Fibroblast of skin of right quadriceps (primary cell): ENCODE results near the gene STPG1.
"Not testable (repeated sequence)": the region's sequence is repeated elsewhere in the genome, so short reads cannot be mapped to it uniquely, and the experiment has no call there.

Source experiments
- DNase-seq: peaks from one replicate; pipeline ENCODE4 v3.0.0-alpha.2; 2013

Gene STPG1, protein sequence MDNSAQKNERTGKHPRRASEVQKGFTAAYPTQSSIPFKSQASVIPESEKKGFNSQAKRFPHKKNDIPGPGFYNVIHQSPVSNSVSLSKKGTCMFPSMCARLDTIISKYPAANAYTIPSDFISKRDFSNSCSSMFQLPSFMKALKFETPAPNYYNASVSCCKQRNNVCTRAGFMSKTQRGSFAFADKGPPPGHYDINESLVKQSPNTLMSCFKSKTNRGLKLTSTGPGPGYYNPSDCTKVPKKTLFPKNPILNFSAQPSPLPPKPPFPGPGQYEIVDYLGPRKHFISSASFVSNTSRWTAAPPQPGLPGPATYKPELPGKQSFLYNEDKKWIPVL

DNA sequence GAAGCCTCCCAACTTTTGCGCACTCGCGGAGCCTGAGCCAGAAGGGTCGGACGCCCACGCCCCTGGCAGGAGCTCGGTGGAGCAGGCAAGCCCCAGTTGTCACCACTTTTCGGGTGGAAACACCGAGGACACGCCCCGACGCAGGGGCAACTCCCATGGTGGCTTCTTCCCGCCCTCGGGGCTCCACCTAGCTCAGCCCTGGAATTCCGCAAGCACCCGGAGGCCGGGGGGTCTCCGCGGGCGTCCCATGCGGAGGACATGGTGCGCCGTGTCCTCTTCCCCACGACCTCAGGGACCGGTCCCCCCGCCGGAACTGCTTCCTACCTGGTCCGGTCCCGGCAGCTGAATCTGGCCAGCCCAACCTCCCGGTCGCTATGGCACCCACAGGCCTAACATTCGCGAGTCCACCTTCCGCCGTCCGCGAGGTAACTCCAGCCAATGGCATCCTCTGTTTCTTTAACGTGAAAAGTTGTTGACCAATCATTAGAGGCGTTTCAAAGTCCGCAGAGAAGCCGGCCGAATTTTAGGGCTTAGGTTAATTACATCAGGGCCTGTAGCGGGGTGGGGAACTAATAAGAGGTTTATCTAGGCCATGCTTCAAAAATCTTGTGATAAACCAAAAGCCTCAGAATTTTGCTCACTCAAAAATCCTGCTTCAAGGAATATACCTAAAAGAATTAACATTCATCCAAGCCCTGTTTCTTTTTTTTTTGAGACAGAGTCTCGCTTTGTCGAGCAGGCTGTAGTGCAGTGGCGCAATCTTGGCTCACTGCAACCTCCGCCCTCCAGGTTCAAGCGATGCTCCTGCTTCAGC lies at the start of gene STPG1:
TSS of gene STPG1 (minus strand) at position 433 of the 814 bp plus-strand sequence. CDS start 12,394 bp downstream, outside the sequence.
- peak; percentile 82 for DNase-seq

DNA sequence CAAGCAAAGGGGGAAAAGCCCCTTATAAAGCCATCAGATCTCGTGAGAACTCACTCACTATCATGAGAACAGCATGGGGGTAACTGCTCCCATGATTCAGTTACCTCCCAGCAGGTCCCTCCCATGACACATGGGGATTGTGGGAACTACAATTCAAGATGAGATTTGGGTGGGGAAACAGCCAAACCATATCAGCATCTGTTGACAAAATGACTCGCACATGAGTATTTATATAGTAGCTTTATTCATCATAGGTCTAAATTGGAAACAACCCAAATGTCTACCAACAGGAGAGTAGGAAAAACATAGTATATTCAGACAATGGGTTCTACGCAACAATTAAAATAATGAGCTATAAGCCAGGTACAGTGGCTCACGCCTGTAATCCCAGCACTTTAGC lies 48.5 kb upstream of the STPG1 start:
- DNase-seq = peak; percentile 62

DNA sequence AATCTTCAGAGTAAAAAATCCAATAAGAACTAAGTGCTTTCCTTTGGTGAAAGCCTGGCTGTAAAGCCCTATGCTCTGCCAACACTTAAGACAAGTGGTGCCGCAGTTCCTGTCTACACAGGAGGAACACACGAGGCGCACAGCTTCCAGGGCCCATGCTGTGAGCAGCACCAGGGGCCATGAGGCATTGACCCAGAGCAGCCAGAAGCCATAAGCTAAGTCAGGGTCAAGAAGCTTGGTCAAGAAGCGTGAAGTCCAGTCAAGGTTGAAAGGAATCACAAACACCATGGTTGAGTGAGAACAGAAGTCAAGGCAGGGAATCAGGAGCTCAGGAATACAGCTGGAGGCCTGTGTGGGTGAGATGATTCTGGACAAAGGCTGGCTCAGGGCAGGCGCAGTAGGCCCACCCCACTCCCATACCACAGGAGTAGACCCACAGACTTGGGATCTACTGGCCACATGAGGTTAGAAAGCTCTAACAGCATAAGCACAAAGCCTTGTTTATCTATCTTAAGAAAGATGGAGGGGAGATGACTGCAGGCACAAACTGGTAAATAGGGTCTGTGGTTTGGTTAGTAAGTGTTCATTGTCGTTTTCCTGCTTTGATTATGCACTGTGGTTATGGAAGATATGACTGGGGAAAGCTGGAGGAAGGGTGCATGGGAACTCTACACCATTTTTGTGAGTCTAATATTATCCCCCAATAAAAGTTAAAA lies 46.1 kb upstream of the STPG1 start:
- DNase-seq = no peak

DNA sequence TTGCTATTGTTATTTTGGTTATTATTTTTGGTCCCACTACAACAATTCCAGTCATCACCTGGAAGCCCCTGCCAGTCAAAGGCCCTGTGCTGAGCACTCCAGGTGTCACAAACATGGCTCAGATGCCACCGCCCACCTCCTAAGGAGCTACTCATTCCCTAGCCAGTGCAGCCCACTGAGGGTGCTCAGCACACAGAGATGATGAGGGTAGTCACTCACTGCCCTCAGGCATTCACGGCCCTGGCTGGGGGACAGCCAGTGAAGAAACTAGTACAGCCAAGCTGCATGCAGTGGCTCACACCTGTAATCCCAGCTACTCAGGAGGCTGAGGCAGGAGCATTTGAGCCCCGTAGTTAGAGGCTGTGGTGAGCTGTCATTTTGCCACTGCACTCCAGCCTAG lies 44.3 kb upstream of the STPG1 start:
- no peak for DNase-seq

DNA sequence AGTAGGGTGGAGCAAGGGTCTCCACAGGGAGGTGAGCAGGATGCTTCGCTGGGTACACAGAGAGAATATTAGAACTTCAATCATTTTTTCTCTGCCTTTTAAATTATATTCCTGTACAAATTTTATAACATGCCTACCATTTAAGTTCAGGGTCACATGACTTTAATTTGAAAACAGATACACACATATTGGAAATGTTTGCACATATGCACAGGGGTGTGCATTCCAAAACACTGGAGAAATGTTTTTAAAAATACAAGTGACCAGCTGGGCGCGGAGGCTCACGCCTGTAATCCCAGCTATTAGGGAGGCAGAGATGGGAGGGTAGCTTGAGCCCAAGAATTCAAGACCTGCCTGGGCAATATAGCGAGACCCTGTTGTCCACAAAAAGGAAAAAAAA lies 41.7 kb upstream of the STPG1 start:
- DNase-seq = no peak

DNA sequence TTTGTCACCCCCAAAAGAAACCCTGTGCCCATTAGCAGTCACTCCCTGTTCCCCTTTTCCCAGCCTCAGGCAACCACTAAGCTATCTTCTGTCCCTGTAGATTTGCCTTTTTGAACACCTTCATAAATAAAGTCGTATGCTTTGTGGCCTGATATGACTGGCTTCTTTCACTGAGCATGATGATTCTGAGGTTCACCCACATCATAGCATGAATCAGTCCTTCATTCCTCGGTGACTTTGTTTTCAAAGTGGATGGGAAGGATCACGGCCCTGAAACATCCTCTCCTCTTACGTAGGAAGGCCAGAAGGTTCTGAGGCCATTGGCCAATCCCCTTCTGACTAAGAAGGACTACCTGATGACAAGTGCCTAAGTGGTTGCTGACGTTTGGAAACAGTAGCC lies 41.1 kb upstream of the STPG1 start:
- no peak for DNase-seq

DNA sequence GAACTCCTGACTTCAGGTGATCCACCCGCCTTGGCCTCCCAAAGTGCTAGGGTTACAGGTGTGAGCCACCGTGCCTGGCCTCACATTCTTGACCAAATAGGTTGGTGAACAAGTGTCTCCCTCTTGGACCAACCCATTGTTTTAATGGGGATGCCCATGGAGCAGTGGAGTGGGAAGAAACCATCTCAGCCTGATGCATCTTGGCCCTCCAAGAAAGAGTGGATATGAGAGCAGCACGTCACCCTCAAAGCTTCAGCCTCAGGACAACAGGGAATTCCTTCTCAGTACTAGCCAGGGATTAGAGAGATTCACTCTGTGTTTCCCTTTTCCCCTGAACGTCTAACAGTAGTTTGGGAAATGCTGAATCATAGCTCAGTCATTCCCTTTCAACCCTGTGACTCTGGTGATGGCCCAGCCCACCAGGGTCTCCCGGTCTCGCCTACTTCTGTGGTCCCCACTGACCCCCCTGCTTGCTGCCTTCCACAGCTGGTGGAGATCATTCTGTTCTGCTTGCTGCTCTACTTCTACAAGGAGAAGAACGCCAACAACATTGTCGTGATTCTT lies 39.4 kb upstream of the STPG1 start:
- peak; percentile 27 for DNase-seq

DNA sequence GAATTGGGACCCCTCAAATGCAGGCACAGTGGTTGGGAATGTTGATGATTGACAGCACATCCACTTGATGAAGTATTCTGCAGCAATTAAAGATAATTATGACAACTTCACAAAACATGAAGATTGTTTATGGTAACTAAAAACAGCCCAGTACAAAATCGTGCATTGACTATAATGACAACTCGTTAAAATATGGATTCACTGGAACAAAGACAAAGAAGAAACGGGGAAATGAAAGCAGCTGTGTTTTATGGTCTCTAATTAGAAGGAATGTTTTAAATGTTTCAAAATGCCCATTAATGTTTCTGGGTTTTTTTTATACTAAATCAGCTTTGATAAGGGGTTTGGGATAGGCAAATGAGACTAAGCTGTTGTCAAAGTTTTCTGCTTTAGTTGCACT lies 38.2 kb upstream of the STPG1 start:
- DNase-seq = peak; percentile 24

DNA sequence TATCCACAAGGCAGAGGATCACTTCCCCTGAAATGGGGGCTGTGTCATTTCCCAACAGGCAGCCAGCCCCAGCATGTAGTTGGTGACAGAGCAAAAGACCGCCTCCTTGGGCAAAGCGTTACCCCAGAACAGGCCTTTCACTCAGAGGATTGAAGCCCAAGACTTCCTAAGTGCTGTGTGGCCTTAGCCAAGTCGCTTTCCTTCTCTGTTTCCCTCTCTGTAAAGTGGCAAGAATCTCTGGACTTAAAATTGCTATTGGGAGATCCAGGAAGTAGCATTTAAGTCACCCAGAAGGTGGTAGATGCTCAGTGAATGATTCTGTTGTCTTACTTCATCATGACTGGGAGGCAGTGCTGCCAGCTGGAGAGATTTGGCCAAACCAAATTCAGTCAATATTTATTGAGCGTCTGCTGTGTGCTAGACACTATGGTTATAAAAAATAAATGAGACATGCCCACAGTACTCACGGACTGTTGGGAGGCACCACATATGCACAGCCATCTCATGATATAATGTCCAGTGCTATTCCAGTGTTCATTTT lies 37.3 kb upstream of the STPG1 start:
- no peak for DNase-seq

DNA sequence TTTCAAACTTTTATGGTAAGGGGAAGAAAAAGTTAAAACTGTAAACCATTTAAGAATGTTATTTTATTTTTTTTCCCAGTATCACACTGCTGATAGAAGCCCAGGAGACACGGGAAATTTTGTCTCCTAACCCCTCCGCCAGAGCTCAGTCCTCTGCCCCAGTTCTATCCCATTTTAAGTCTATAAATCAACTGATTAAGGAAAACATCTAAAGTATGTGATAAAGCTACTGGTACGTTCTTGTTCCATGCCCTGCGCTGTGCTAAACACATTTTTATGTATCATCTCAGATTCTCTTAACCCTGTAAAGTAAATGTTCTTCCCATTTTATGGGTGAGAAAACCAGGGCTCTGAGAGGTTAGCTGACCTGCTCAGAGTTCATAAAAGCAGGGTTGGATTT lies 36.7 kb upstream of the STPG1 start:
- DNase-seq = peak; percentile 20

DNA sequence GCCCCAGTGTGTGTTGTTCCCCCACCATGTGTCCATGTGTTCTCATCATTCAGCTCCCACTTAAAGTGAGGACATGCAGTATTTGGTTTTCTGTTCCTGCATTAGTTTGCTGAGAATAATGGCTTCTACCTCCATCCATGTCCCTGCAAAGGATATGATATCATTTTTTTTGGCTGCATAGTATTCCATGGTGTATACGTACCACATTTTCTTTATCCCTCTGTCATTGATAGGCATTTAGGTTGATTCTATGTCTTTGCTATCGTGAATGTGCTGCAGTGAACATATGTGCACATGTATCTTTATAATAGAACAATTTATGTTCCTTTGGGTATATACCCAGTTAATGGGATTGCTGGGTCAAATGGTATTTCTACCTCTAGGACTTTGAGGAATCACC lies 32.9 kb upstream of the STPG1 start:
- DNase-seq = not testable (repeated sequence)

DNA sequence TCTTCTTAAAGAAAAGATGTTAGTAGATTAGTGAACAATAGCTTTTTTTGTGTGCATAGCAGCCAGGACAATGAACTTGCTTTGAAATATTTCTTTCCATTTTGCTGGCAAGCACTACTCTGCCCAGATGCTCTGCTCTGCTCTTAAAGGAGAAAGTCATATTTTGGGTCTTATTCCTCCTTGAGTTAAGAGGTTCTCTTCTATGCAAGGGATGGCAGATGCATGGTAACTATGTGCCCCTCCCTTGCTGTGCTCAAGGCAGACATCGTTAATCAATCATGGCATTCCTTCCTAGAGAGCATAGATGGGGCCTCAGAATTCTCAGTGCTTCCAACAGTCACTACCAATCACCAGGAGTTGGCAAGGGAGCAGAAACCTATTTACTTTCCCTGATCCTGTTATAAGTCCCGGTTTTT lies 29.7 kb upstream of the STPG1 start:
- no peak for DNase-seq

DNA sequence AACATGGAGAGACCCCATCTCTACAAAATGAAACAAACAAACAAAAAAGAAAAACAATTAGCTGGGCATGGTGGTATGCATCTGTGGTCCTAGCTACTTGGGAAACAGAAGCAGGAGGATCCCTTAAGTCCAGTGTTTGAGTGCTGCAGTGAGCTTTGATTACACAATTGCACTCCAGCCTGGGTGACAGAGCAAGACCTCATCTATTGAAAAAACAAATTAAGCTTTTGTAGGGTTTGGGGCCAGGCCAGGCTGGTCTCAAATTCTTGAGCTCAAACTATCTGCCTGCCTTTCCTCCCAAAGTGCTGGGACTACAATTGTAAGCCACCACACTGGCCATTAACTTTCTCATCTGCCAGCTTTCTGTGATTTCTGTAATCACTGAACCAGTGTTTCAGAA lies 29.2 kb upstream of the STPG1 start:
- DNase-seq = no peak

DNA sequence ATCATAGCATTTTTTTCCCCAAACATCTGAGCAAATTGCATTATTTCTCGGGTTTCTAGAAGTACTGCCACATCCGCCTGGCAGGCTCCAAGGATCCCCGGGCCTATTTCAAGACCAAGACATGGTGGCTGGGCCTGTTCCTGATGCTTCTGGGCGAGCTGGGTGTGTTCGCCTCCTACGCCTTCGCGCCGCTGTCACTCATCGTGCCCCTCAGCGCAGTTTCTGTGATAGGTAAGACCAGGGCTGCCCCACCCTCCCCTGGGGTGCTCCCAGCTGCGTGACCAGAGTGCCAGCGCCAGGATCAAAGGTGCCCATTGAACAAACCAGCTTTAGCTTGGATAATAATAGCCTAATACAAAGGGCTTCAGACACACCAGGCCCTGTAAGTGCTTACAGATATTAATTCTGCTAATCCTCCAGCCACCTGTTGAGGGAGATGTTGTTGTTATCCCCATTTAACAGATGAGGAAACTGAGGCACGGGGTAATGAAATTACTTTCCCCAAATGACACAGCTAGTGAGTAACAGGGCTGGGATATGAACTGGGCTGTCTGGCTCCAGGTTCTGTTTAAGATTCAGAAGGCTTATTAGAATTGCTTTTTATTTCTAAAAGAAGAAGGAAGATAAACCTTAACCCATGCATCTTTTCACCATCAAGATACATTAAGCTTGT lies 28.6 kb upstream of the STPG1 start:
- no peak for DNase-seq

DNA sequence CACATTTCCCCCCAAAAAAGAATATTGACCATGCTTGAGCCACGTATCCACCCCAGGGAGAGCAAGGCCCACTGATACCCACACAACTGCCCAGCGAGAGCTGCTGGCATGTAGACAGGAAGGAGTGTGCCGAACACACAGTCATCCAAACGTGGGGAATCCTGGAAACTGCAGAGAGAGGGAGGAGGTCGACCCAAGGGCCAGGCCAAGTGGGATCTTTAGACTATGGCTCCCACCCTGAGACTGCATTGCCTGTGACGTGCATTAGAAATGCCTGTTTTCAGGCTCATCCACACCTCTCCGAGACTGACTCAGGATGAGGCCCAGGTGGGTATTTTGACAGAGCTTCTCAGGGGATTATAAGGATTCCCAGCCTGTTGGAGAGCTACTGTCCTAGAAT lies 27.9 kb upstream of the STPG1 start:
- DNase-seq = no peak

DNA sequence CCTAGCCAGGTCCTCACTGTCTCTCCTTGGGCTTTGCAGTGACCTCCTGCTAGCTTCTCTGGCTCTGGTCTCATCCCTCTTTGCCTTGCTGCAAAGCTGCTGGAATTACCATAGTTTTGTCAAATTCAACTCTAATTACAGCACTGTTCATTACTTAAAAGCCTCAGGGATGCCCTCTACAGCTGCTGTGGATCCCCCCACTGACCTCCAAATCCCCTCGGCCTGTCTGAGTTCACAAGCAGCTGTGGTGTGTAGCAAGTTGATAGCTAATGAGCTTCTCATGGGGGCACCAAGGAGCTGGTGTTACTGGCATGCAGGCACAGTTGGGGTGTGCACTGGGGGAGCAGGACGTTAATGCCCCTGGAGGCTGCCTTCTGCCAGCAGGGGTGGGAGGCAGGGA lies 26.9 kb upstream of the STPG1 start:
- DNase-seq = no peak

DNA sequence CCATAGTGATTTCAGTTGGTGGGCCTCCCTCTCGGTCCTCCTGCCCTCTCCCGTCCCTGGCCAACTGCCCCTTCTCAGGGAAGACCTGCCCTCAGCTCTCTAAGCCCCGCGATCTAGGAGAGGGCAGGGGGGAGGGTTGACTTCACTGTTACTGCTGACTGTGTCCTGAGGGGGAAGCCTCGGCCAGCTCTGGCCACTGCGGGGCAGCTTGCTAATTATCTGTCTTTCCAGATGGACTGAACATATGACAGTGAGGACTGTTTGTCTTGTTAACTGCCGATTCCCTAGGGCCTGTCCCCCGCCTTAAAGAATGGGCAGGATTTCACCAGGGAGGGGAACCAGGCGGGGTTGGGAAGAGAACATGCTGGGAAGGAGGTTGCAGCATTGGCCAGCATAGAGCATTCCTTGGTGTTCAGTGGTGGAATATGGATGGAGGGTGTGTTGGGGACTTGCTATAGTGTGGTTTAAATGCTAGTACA lies 24.9 kb upstream of the STPG1 start:
- no peak for DNase-seq

DNA sequence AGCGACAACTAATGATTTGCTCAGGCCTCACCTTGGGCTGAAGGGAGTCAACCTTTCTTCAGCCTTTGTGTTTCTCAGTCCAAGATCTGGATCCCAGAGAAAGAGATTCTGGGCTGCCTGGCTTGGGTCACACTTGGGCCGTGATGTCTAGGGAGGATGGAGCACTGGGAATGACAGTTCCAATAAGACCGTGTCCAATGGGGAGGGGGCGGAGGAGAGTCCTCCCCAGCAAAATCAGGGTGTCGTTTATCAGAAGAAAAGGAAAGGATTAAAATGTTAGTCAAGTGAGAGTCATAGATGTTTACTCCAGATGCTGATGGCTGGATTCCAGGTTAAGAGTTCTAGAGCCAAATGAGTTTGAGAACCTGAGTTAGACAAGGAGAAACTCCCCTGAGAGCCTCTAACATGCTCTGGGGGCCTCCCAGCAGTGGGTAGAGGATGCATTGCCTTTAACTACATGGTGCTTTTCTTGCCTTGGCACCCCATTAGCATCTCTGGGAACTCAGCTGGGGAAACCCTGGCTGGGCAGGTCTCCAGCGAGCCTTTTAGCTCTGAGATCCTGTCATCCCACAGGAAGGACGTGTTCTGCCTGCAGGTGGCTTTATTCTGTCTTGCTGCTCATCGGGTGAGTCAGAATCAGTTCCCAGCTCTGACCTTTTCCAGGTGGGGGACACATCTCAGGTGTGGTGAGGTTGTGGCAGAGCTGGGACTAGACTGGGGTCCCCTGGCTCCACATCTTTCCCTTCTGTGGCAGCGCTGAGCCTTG lies 24.2 kb upstream of the STPG1 start:
- no peak for DNase-seq

DNA sequence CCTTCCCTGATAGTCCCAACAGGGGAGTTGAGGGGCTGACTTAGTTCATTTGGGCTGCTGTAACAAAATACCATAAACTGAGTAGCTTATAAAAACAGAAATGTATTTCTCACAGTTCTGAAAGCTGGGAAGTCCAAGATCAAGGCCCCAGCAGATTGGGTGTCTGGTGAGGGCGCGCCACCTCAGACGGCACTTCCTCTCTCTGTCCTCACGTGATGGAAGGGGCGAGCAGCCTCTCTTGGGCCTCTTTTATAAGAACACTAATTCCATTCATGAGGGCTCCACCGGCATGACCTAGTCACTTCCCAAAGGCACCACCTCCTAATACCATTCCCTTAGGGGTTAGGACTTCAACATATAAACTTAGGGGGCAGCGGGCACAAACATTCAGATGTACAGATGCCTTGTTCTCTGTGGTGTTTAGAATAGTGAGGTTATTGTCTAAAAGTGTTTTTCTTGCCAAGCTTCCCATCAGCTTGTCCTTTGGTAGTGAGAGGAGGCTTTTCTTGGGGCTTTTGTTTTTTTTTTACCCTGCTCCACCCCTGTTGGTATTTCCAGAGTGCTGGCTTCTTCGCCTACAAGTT lies 22.3 kb upstream of the STPG1 start:
- DNase-seq = no peak

DNA sequence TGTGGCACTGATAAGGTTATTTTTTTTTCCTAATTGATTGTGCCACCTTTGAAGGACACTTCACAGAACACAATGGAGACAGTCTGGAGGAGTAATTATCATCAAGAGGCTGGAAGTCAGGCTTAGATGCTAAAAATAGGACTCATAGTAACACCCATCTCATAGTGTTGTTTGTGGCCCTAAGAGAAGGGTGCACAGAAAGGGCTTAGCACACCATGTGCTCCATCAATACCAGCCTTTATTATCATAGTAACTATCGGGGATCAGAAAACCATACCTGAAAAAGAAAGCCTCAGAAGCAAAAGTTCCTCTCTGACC lies 13.9 kb upstream of the STPG1 start:
- DNase-seq = no peak
